ENCODE data around the gene TBC1D9.

- TF ChIP-seq CTCF (IDR thresholded peaks at IDR 0.05), result no peak
- TF ChIP-seq POLR2A (IDR thresholded peaks at IDR 0.05), result no peak
Measured at GRCh38 chr4:140686796-140687195, 69.4 kb downstream of the TBC1D9 start.

All from right lobe of liver (tissue), 4 donors.